Epithelial cell of prostate (primary cell): Measurements from ENCODE around the gene CPSF6.
A peak's percentile ranks its signal among the peaks of the same experiment; 100 is the strongest.
"Not testable (repeated sequence)": the region's sequence is repeated elsewhere in the genome, so short reads cannot be mapped to it uniquely, and the experiment has no call there.

Source experiments
- DNase-seq: peaks from one replicate; pipeline ENCODE4 v3.0.0-alpha.2; 2011; ENCODE audit warnings: low read depth, low spot score
- H3K27ac ChIP-seq: fragments of 450-650 bp; 2 replicates; pipeline ENCODE4 v1.5.1; 2017; ENCODE audit warnings: mild to moderate bottlenecking

The CPSF6 gene

GRCh38 chr12:69254862-69255261, 15.5 kb downstream of the CPSF6 start:
- DNase-seq, result no peak
- peak overlapping the region; percentile 0 for H3K27ac ChIP-seq

- H3K27ac ChIP-seq, result no peak overlapping the region
- DNase-seq, result no peak
Observed at GRCh38 chr12:69258655-69259054, 19.3 kb downstream of the CPSF6 start.

- DNase-seq, result no peak
- no peak overlapping the region for H3K27ac ChIP-seq
Observed at GRCh38 chr12:69262264-69262974, 23.1 kb downstream of the CPSF6 start.

GRCh38 chr12:69265205-69265604, 25.8 kb downstream of the CPSF6 start:
- no peak overlapping the region for H3K27ac ChIP-seq
- no peak for DNase-seq

GRCh38 chr12:69265633-69266032, 26.3 kb downstream of the CPSF6 start:
- peak overlapping the region; percentile 28 for H3K27ac ChIP-seq
- DNase-seq, result not testable (repeated sequence)

- peak overlapping the region; percentile 28 for H3K27ac ChIP-seq
- peak; percentile 40 for DNase-seq
Observed at GRCh38 chr12:69266036-69266635, 26.8 kb downstream of the CPSF6 start.

- H3K27ac ChIP-seq, result no peak overlapping the region
- DNase-seq, result no peak
Observed at GRCh38 chr12:69269736-69270135, 30.4 kb downstream of the CPSF6 start.

GRCh38 chr12:69272511-69272910, 33.1 kb downstream of the CPSF6 start:
- H3K27ac ChIP-seq, result no peak overlapping the region
- no peak for DNase-seq

GRCh38 chr12:69274861-69275260, 35.5 kb downstream of the CPSF6 start:
- H3K27ac ChIP-seq, result no peak overlapping the region
- DNase-seq, result no peak

- H3K27ac ChIP-seq, result no peak overlapping the region
- DNase-seq, result no peak
Observed at GRCh38 chr12:69275471-69275891, 36.1 kb downstream of the CPSF6 start.

- DNase-seq, result no peak
Observed at GRCh38 chr12:69278814-69279782, 39.7 kb downstream of the CPSF6 start.

GRCh38 chr12:69284131-69284530, 44.8 kb downstream of the CPSF6 start:
- DNase-seq, result no peak
- H3K27ac ChIP-seq, result no peak overlapping the region

More at GRCh38 chr12:69278814-69279782, 39.7 kb downstream of the CPSF6 start:
- no peak overlapping the region for H3K27ac ChIP-seq

- no peak overlapping the region for H3K27ac ChIP-seq
- DNase-seq, result no peak
Observed at GRCh38 chr12:69287556-69287955, 48.2 kb downstream of the CPSF6 start.

GRCh38 chr12:69290545-69291277, 51.3 kb downstream of the CPSF6 start:
- no peak overlapping the region for H3K27ac ChIP-seq
- DNase-seq, result peak; percentile 39

- no peak overlapping the region for H3K27ac ChIP-seq
- DNase-seq, result no peak
Observed at GRCh38 chr12:69291278-69291593, 51.9 kb downstream of the CPSF6 start.

GRCh38 chr12:69298133-69298532, 58.8 kb downstream of the CPSF6 start:
- DNase-seq, result no peak
- H3K27ac ChIP-seq, result no peak overlapping the region

GRCh38 chr12:69298947-69299346, 59.6 kb downstream of the CPSF6 start:
- peak; percentile 27 for DNase-seq
- H3K27ac ChIP-seq, result no peak overlapping the region

- no peak overlapping the region for H3K27ac ChIP-seq
- DNase-seq, result no peak
Observed at GRCh38 chr12:69304284-69304683, 64.9 kb downstream of the CPSF6 start.

- no peak for DNase-seq
- no peak overlapping the region for H3K27ac ChIP-seq
Observed at GRCh38 chr12:69309461-69309860, 70.1 kb downstream of the CPSF6 start.

- no peak overlapping the region for H3K27ac ChIP-seq
- DNase-seq, result no peak
Observed at GRCh38 chr12:69313209-69313608, 73.8 kb downstream of the CPSF6 start.
